SHP77 (cell line): ENCODE data around the gene PLEKHM3.
"Not testable (repeated sequence)": the region's sequence is repeated elsewhere in the genome, so short reads cannot be mapped to it uniquely, and the experiment has no call there.

Source experiments
- DNase-seq, 2 experiments: peaks; one replicate each; lab custom pipeline; 2025; lab: John Stamatoyannopoulos, UW

PLEKHM3 gene

DNA sequence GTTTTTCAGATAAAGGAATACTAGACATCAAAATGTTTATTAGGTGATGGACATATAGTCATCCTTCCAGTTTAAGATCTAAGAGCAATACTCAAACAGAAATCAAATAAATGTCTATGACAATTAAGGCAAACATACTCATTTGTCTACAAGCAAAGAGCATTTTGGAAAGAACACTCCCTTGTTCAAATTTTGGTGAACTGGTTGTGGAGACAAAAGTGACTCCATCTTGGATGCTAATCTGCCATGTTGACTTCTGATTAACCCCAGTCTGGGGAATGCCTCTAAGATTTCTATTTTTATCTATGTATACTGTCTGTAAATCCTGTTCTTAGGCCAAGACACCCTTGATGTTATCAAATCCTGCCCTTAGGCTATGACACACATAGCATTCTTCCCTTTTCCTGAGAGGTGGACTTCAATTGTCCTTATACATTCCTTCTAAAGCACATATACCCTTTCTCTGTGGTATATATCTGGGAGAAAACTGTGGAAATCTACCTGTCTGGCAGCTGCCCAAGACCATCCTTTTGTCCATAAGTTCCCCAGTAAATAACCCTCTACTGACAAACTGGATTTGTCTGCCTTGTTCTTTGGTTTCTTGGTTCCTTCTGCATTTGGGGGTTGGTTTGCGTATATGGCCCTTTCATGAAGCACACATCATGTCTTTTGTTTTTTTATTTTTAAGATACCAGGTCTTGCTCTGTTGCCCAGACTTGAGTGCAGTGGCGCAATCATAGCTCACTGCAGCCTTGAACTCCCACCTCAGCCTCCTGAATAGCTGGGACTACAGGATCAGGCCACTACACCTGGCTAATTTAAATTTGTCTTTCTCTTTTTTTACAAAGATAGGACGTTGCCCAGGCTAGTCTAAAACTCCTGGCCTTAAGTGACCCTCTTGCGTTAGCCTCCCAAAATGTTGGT lies 12.5 kb upstream of the PLEKHM3 start:
- DNase-seq: no peak

DNA sequence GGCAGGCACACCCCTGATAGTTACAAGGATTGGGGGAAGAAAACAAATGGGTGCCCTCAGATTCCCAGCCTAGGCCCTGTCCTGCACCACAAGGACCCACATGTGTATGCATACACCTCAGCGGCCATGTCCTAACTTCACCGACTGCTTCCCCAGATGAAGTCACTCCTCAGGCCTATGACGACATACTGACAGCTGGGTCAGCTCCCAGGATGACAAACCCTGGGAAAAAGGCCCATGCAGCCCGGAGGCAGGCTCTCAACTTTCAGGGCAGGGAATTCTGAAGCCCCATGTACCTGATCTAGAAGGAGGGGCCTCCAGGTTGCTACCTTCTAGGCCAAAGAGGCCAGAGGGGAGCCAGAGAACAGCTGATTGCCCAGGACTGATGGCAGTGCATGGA lies 11.0 kb upstream of the PLEKHM3 start:
- DNase-seq: no peak

DNA sequence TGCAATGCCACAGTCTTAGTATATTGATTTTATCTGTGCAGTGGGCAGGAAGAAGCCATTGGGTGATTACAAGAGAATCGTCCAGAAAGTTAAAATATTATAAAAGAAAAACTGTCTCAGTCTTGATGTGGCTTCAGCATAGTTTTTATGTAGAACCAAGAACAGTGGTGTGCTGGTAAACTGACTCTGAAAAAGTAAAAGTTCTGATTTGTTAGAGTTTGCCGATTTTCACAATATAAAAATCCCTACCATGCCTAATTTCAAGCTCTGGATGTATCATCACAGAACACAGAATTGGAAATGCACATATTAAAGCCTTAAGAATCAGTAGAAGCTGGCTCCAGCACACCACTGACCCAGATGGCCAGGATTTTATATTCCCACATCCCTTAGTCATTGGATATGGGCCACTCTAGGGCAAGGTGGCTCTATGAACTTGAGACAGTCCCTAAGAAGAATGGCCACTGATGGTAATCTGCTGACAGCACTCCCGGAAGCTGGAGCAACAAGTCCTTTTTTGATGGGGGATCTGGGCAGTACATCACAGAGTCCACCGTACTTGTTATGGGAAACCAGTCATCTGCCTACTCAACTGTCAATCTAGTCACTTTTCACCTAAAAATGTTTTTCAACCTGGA lies 9.3 kb upstream of the PLEKHM3 start:
- no peak for DNase-seq

DNA sequence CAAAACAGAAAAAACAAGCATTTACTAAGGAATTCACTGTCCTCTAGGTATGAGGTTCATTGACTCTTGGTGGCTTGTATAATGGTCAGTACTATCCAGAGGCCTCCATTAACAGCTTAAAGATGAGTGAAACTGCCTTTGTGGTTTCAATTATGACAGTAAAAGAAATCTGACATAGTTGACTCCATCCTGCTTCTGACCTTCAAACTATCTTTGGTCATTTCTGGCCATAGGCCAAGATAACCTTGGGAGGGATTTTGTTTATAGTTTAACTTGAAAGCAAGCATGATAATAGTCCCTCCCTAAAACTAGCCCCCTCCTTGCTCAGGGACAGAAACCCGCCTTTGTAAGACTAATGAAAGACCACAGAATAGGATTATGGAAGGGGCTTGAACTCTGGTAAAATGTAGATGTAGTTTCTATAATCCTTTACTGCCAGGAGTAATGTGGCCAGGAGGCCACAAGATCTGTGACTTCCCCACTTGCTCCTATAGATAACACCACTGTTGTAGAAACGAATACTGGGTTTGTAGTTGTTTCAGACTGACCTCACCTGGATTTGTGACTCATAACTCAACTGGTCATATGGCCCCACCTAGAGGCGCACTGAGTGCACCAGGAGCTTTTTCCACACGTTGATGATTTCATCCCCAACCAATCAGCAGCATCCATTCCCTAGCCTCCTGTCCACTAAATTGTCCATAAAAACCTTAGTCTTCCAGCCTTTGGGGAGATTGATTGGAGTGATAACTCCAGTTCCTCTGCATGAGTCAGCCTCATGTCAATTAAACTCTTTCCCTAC lies 8.6 kb upstream of the PLEKHM3 start:
- DNase-seq: peak; percentile 44 to 56

DNA sequence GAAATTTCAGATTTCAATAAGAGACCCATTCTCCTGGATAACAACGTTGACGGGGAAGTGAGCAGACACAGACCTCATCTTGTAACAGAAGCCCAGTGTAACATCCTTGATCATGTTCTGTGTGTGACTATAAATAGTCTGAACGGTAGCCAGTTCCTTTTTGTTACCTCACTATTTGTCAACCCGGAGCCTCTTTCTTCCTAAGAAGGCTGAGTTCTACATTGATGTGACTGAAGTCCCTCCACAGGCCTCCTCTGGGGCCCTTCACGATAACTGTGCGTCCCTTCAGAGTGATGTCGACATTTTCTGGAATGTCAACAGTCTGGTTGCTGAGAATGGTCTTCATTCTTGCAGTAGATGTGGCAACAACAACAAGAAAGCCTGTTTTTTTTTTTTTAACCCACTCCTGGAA lies 6.3 kb upstream of the PLEKHM3 start:
- no peak for DNase-seq

DNA sequence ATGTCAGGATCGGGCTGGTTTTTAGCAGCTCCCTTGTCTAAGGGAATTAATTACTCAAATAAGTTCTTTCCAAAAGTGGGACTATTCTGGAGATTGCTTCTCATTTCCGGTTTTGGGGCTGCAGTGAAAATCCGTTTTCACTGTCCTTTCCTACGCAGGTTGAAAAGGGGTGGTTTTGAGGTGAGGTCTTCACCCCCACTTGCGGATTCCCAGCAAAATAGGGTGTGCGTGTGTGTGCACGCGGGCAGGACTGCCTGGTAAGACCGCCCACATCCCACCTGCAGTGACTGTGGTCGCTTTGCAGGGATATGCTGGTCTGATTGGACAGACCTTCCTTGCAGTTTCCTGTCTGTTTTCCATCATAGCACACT lies 472 bp upstream of the PLEKHM3 start:
- DNase-seq: peak in 1 of 2 experiments; percentile 6

DNA sequence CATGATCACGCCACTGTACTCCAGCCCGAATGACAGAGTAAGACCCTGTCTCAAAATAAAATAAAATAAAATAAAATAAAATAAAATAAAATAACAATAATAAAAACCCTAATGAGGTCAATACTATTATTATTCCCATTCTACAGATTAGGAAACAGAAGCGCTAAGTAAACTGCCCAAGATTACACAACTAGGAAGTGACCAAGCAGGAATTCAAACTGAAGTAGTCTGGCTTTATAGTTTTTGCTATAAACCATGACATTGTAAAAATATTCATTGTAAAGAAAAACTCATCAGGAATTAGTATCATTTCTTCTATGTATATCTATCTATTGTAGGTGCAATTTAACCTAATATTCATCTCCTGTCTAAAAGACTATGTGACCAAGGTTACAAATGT lies 1.2 kb downstream of the PLEKHM3 start:
- DNase-seq: no peak

DNA sequence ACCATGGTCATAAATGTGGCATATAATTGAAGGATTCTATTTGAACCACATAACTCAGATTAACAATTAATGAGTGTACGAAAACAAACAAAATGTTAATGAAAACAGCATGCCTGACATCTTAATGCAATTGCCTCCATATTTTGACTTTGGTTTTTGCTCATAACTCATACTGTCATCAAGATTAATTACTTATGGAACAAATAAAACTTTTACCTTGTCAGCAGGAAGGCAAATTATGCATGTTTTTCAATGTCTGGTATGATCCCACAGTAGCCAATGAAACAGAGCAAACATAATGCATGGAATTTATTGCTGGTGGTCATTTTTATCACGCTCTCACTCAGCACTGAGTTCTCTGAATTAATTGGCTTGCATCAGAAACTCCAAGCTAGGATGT lies 5.1 kb downstream of the PLEKHM3 start:
- no peak for DNase-seq

DNA sequence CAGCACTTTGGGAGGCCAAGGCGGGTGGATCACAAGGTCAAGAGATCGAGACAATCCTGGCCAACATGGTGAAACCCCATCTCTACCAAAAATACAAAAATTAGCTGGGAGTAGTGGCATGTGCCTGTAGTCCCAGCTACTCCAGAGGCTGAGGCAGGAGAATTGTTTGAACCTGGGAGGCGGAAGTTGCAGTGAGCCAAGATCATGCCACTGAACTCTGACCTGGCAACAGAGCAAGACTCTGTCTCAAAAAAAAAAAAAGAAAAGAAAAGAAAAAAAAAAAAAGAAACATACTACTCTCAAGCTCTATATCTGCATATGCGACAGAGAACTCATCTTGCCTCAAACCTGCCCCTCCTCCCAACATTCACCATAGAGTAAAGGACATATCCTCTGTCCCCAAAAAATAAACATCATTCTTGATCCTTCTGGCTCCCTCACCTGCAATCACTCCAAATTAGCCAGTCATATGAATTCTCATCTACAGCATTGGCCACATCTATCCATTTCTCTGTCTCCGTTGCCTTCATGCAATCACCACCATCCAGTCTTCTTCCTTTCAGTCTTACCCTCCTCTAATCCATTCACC lies 7.1 kb downstream of the PLEKHM3 start:
- not testable (repeated sequence) for DNase-seq

DNA sequence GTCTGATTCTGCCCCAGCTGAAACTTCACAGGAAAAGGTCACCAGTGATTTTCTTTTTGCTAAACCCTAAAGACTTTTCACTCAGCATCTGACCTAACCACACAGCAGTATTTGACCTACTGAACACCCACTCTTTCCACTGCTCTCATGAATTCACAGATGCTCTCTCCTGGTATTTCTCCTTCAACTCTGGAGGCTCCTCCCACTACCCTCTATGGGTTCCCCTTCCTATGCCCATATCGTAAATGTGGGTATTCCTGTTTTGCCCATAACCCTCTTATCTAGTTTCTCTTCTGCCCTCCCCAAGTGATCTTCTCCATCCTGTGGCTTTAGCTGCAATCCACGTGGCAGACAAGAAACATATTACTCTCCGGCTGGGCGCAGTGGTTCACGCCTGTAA lies 7.6 kb downstream of the PLEKHM3 start:
- no peak for DNase-seq

DNA sequence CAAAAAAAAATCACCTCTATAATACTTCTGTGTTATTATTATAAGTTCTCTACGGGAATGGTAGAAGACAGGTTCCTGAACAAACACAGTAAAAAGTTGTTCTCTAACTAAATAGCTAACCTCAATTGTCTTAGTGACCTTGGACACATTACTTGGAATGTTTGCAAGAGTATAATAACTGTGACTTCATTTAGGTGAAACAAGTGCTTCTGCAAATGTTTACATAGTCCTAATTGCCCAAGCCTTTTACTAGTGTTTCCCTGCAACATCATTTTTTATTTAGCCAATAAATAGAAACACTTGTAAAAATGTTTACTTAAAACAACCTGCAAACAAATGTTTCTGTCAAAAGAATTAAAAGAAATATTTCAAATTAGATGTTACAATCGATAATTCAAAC lies 9.9 kb downstream of the PLEKHM3 start:
- peak; percentile 7 to 15 for DNase-seq

DNA sequence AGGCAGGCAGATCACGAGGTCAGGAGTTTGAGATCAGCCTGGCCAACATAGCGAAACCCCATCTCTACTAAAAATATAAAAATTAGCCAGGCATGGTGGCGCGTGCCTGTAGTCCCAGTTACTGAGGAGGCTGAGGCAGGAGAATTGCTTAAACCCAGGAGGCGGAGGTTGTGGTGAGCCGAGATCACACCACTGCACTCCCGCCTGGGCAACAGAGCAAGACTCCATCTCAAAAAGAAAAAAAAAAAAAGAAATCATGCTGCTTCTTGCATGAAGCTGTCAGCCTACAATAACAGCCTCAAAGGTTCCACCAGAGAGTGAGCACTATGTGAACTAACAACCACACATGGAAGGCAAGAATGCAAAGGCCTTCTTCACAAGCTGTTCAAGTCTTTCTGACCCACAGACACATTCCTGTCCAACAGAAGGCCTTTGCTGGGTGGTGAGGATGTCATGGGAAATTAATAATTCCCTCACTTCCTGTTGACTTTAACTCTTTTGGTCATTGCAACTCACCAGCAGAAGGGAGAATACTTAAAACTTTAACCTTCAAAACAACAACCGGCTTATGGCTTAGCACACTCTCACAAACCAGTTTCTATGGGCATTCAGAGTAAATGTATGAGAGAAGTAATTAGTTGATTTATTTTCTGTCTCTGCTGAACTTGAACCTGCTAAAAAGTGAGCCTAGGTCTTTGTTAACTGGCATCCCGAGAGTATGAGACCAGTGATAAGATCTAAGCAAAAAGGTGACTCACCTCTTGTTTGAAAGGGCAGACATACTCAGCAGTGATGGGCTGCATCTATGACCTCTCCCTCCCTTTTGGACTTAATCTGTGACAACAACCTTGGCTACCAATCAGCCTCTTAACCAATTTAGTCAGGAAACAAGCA lies 11.8 kb downstream of the PLEKHM3 start:
- no peak for DNase-seq

DNA sequence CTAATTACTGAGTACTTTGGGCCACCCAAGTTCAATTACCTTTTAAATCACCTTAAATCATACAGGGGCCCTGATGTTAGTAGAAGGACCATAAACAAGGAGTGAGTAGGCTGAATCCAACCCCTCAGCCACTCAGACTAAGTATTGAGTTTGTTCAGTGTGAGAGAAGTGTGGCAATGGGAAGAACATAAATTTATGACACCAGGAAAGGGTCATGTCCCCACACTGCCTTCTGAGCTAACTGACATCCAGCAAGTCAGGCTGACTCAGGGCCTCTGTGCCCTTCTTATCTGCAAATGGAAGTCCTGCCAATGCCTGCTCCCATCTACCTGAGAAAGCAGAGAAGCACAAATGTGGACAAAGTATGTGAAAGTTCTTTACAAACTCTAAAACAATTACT lies 12.9 kb downstream of the PLEKHM3 start:
- DNase-seq: no peak

DNA sequence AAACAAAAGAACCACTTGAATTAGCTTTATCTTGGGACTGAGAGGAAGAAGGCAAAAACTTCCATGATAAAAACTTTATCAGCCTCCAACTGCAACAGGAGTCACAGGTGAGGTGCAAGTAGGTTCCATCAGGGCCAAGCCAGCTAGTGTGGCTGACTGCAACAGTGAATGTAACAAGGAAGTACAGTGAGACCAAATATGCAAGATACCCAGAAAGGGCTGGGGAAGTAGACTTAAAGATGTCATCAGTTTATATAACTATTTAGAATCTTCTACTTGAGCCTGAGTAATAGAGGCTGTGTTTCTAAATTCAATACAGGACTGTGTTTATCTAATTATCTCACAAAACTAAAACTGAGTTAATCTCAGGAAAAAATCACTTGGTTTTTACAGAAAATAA lies 14.8 kb downstream of the PLEKHM3 start:
- no peak for DNase-seq

DNA sequence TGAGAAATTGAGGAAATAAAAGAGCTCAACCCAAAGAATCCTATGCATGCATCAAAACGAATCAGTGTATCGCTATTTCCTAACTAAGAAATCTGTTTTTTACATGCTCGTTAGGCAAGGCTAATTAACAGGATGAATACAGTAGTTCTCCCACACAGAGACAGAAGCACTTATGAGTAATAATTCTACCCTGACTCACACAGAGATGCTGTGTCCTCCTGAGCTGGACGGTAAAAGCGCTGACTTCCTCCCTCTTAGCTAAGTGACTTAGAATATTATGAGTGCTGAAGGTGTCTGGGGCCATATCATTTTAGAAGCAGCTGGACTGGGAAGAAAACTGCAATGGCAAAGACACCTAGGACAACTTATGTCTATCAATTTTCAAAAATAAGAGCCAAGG lies 18.5 kb downstream of the PLEKHM3 start:
- DNase-seq: no peak

DNA sequence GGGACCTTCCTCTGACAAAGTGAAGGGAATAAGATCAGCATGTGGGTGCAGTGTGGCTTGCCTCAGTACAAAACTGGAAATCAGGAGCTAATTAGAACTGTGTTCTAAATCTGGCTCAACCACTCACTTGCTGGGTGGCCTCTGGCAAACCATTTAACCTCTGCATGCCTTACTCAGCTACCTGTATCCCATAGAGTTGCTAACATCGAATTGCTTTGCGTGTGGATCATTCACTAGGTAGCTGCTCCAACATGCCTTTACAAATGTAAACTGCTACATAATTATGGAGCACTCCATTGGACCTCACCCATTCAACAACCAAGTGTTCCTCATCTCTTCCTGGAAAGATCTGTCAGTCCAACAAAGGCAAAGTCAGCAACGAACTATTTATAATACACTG lies 19.0 kb downstream of the PLEKHM3 start:
- no peak for DNase-seq

DNA sequence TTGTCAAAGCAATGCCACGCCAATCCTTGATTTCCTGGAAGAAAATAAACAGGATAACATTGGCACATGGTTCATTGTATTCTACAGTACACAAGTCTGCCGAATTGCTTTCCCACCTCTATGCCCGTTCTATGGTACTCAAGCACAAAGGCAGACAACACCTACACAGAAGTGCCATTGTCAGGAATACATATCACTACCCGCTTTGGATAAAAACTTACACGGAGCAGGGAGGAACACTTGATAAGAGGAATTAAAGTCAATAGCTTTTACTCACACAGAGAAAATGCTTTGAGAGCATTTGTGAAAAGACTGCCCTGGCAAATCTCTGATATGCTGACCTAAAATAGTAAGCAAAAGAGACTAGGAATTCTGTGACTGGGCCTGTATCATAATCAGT lies 23.4 kb downstream of the PLEKHM3 start:
- no peak for DNase-seq

DNA sequence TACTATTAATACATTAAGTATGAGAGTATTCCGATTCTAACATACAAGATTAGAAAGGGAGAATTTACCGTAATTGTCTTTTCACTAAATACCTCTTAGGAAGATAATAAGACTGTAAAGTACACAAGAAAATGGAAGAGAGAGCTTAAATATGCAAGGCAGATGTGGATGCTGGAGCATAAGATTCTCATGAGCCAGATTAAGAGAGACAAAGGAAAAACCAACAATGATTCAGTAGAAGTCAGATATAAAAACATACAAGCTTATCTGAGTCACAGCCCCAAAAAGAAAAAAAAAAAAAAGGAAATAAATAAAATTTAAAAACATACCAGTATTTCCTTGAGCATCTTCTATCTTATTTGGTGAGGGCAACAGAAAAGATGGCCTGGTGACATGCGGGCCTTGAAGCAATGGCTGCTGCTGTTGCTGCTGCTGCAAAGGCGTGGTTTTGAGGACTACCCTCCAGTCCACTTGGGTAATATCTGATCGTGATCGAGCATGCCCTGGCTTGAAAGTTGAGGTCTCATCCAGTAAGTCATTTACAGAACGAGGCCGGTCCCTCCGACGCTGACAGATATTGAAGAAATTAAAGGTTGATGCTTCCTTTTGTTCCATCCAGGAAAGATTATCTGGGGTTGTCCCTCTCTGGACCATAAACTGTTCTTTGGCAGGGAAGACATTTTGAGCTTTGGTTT lies 24.5 kb downstream of the PLEKHM3 start:
- no peak for DNase-seq

DNA sequence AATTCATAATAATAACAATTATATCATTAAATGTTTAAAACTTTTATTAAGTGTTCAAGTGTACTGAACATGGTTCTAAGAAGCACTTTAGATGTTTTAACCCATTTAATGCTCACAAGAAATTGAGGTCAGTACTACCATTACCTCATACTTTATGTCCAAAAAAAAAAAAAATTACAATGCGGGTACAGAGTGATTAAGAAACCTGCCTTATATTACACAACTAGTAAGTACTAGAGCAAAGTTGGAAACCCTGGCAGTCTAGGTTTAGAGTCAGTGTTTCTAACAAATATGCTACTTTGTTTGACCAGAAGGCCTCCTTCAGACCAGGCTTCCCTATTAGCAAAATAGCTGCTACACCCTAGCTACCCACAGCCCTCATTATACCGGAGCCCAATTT lies 28.5 kb downstream of the PLEKHM3 start:
- no peak for DNase-seq

DNA sequence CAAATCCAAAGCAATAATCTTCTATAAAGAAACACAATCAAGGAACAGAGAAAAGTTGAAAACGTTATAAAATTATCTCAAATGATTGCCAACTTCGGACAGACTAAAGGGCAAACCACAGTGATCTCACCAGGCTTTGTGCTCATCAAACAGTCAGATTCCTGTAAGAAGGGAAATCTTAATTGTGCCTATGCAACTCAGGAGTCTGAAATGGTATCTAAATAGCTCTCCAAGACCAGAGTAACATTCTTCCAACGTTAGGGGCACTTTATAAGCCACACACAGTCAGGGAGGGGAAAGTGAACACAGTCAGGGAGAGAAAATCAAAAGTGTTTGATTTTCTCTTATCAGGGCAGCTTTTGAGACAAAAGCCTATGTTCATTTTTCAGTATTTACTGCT lies 29.4 kb downstream of the PLEKHM3 start:
- DNase-seq: no peak
